ENCODE data around the gene NUBPL.

NUBPL gene

DNA sequence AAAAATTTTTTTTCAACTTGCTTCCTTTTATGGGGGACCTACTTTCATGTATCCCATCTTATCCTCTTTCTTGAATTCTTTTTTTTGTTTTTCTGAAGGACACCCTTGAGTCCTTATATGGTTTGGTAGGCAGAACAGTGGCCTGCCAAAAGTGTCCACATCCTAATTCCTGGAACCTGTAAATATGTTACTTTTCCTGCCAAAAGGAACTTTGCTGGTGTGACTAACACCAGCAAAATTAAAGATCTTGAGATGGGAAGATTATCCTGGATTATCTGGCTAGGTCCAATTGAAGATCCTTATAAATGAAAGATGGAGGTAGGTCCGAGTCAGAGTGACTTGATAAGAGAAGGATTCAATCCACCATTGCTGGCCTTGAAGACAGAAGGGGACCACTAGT is 5.3 kb downstream of the NUBPL start:
- no peaks in the 10 kb centered on the region for H4K20me1 ChIP-seq (ENCODE audit: control insufficient read depth, insufficient read depth, low read depth, low read length)
- H3K36me3 ChIP-seq (ENCODE audit: control insufficient read depth, low read length) = peaks cover 11% of the 10 kb centered on the region
- peaks cover 16% of the 10 kb centered on the region for H3K4me1 ChIP-seq (ENCODE audit: control insufficient read depth, low read length)
- H3F3A ChIP-seq (ENCODE audit: control insufficient read depth, insufficient read depth) = no peaks in the 10 kb centered on the region
- no peak overlapping the region for H3K4me3 ChIP-seq (ENCODE audit: low read length)
- H3K27me3 ChIP-seq (ENCODE audit: control insufficient read depth, low read length) = no peaks in the 10 kb centered on the region
- no peaks in the 10 kb centered on the region for H3K9me3 ChIP-seq (ENCODE audit: control insufficient read depth, insufficient read depth, low read length)
- H3K9me2 ChIP-seq (replicated peaks; ENCODE audit: control insufficient read depth, low read length) = no peaks in the 10 kb centered on the region
- peaks cover 8% of the 10 kb centered on the region for H3K79me2 ChIP-seq (ENCODE audit: control insufficient read depth, low read length)
- no peak overlapping the region for H3K4me2 ChIP-seq (ENCODE audit: low read length)
- no peak for TF ChIP-seq EZH2phosphoT487 (IDR thresholded peaks at IDR 0.05; ENCODE audit: borderline replicate concordance, low read length)
- TF ChIP-seq, protein P1, sequence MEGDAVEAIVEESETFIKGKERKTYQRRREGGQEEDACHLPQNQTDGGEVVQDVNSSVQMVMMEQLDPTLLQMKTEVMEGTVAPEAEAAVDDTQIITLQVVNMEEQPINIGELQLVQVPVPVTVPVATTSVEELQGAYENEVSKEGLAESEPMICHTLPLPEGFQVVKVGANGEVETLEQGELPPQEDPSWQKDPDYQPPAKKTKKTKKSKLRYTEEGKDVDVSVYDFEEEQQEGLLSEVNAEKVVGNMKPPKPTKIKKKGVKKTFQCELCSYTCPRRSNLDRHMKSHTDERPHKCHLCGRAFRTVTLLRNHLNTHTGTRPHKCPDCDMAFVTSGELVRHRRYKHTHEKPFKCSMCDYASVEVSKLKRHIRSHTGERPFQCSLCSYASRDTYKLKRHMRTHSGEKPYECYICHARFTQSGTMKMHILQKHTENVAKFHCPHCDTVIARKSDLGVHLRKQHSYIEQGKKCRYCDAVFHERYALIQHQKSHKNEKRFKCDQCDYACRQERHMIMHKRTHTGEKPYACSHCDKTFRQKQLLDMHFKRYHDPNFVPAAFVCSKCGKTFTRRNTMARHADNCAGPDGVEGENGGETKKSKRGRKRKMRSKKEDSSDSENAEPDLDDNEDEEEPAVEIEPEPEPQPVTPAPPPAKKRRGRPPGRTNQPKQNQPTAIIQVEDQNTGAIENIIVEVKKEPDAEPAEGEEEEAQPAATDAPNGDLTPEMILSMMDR (IDR thresholded peaks at IDR 0.05; ENCODE audit: low read depth, low read length, poor library complexity, severe bottlenecking) = no peak
- H3K27ac ChIP-seq (ENCODE audit: low read depth, low read length) = no peak overlapping the region

DNA sequence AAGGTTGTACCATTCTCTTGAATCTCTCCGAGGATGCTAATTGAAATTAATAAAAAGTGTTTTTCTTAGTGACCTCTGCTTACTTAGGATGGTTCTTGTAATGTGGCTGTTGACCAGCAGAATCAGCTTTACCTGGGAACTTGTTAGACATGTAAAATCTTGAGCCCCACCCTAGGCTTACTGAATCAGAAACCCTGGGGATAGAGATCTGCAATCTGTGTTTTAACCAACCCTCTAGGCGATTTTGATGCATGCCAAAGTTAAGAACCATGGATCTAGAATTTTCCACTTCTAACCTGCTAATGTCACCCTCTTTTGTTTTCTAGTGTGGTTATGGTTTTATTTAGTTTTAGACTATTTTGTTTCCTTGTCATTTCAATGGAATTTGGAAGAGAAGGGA is 6.5 kb downstream of the NUBPL start:
- Histone ChIP-seq H3K4me3 (ENCODE audit: low read length) (no peak overlapping the region), H3K27me3 (ENCODE audit: control insufficient read depth, low read length) (no peaks in the 10 kb centered on the region), H3K79me2 (ENCODE audit: control insufficient read depth, low read length) (no peaks in the 10 kb centered on the region; the same call in 1 of the 2 replicates), H4K20me1 (ENCODE audit: control insufficient read depth, insufficient read depth, low read depth, low read length) (no peaks in the 10 kb centered on the region), H3K4me1 (ENCODE audit: control insufficient read depth, low read length) (peaks cover 12% of the 10 kb centered on the region), H3K4me2 (ENCODE audit: low read length) (no peak overlapping the region), H3K36me3 (ENCODE audit: control insufficient read depth, low read length) (peaks cover 11% of the 10 kb centered on the region), H3K27ac (ENCODE audit: low read depth, low read length) (no peak overlapping the region), H3K9me2 (replicated peaks; ENCODE audit: control insufficient read depth, low read length) (no peaks in the 10 kb centered on the region), H3K9me3 (ENCODE audit: control insufficient read depth, insufficient read depth, low read length) (no peaks in the 10 kb centered on the region), H3F3A (ENCODE audit: control insufficient read depth, insufficient read depth) (no peaks in the 10 kb centered on the region)
- TF ChIP-seq, protein P1 (IDR thresholded peaks at IDR 0.05; ENCODE audit: low read depth, low read length, poor library complexity, severe bottlenecking) = no peak
- TF ChIP-seq EZH2phosphoT487 (IDR thresholded peaks at IDR 0.05; ENCODE audit: borderline replicate concordance, low read length) = no peak

DNA sequence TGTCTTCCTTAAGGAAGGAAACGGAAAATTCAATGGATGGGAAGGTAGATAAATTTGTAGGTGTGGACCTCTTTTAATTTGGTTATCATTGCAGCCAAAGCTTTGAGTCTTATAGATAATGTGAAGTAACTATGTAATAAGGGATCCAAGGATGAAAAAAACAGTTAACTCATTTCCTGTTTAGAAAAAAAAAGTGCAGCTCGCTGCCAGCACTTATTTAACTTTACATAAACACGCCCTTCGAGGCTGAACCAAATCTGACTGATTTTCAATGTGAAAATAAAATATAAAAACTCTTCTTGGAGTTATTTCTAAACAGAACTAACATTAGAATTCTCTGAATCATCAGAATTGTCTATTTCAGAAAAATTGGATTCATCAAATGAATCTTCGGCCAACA is 7.0 kb downstream of the NUBPL start:
- Histone ChIP-seq H3K9me3 (ENCODE audit: control insufficient read depth, insufficient read depth, low read length) (no peaks in the 10 kb centered on the region), H3K9me2 (replicated peaks; ENCODE audit: control insufficient read depth, low read length) (no peaks in the 10 kb centered on the region), H3K4me2 (ENCODE audit: low read length) (no peak overlapping the region), H3K36me3 (ENCODE audit: control insufficient read depth, low read length) (peaks cover 11% of the 10 kb centered on the region), H3K4me1 (ENCODE audit: control insufficient read depth, low read length) (peaks cover 7% of the 10 kb centered on the region), H3K27me3 (ENCODE audit: control insufficient read depth, low read length) (no peaks in the 10 kb centered on the region), H4K20me1 (ENCODE audit: control insufficient read depth, insufficient read depth, low read depth, low read length) (no peaks in the 10 kb centered on the region), H3F3A (ENCODE audit: control insufficient read depth, insufficient read depth) (no peaks in the 10 kb centered on the region), H3K79me2 (ENCODE audit: control insufficient read depth, low read length) (no peaks in the 10 kb centered on the region; the same call in 1 of the 2 replicates), H3K27ac (ENCODE audit: low read depth, low read length) (no peak overlapping the region), H3K4me3 (ENCODE audit: low read length) (no peak overlapping the region)
- no peak for TF ChIP-seq EZH2phosphoT487 (IDR thresholded peaks at IDR 0.05; ENCODE audit: borderline replicate concordance, low read length)
- TF ChIP-seq, protein P1 (IDR thresholded peaks at IDR 0.05; ENCODE audit: low read depth, low read length, poor library complexity, severe bottlenecking) = no peak

Data from DOHH2 (cell line).